ENCODE results near the gene NISCH.

GRCh38 chr3:52433328-52433995 is 21.9 kb upstream of the NISCH start:
- TF ChIP-seq, protein P1, sequence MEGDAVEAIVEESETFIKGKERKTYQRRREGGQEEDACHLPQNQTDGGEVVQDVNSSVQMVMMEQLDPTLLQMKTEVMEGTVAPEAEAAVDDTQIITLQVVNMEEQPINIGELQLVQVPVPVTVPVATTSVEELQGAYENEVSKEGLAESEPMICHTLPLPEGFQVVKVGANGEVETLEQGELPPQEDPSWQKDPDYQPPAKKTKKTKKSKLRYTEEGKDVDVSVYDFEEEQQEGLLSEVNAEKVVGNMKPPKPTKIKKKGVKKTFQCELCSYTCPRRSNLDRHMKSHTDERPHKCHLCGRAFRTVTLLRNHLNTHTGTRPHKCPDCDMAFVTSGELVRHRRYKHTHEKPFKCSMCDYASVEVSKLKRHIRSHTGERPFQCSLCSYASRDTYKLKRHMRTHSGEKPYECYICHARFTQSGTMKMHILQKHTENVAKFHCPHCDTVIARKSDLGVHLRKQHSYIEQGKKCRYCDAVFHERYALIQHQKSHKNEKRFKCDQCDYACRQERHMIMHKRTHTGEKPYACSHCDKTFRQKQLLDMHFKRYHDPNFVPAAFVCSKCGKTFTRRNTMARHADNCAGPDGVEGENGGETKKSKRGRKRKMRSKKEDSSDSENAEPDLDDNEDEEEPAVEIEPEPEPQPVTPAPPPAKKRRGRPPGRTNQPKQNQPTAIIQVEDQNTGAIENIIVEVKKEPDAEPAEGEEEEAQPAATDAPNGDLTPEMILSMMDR (IDR thresholded peaks at IDR 0.05; ENCODE audit: low read depth, low read length, poor library complexity, severe bottlenecking), result no peak
- no peak for TF ChIP-seq EZH2phosphoT487 (IDR thresholded peaks at IDR 0.05; ENCODE audit: borderline replicate concordance, low read length)

Measured in DOHH2 (cell line).